GM13977 (cell line): ENCODE measurements around the gene UBE2Q2.

ENCODE experiments used
- DNase-seq: peaks from one replicate; pipeline ENCODE4 v3.0.0; 2012; ENCODE audit warnings: low spot score
- in situ Hi-C: fragments of 300-500 bp; cut with MboI; formaldehyde crosslinking; loops from one replicate; pipeline ENCODE4 v1.12.0; 2022; ENCODE audit warnings: low sequenced_read_pairs, low pct_unique_long_range_greater_than_20kb, mixed read lengths, inconsistent platforms; ENCODE audit not compliant: unreplicated experiment
- TF ChIP-seq, protein P1 (sequence below): IDR thresholded peaks from 2 replicates; pipeline ENCODE4 v1.5.1; 2012; ENCODE audit warnings: mild to moderate bottlenecking, control low read depth; ENCODE audit not compliant: insufficient read depth; ENCODE audit errors: extremely low read depth, missing control alignments

The UBE2Q2 gene

DNA sequence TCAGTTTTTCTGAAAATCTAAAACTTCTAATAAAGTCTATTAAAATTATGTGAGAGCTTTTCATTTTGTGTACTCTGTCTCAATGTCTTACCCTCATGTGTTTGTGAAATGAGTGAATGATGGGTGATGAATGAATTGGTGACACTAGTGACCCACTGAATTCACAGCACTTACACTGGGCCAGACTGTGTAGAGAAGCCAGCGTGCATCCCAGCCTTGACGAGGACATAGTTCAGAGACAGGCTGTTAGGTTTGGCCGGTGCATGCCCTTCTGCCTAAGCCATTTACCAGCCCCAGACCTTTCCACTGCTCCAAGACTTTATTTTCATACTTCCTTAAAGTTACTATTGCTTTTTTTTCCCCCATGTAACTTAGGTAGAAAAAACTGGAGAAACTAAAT lies 99.2 kb downstream of the UBE2Q2 start:
- TF ChIP-seq, protein P1, sequence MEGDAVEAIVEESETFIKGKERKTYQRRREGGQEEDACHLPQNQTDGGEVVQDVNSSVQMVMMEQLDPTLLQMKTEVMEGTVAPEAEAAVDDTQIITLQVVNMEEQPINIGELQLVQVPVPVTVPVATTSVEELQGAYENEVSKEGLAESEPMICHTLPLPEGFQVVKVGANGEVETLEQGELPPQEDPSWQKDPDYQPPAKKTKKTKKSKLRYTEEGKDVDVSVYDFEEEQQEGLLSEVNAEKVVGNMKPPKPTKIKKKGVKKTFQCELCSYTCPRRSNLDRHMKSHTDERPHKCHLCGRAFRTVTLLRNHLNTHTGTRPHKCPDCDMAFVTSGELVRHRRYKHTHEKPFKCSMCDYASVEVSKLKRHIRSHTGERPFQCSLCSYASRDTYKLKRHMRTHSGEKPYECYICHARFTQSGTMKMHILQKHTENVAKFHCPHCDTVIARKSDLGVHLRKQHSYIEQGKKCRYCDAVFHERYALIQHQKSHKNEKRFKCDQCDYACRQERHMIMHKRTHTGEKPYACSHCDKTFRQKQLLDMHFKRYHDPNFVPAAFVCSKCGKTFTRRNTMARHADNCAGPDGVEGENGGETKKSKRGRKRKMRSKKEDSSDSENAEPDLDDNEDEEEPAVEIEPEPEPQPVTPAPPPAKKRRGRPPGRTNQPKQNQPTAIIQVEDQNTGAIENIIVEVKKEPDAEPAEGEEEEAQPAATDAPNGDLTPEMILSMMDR, result no peak
- DNase-seq, result no peak
- in situ Hi-C loops, result no loop called here

DNA sequence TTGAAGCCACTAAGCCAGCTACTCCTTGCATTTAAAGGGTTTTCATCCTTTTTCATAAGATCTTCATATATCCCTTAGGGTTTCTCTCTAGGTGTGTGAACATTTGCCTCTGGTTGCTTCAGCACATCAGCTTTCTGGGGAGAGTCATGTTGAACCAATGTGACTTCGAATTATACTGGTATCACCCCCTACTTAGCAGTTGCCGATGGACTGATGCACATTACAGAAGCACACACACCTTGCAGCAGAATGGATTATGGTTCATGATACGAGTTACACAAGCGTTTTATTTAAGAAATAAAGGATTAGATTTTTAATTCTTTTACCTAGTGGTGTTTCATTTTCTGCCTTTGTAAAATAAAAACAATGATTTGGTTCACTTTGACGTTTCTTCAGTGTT lies 100.0 kb downstream of the UBE2Q2 start:
- in situ Hi-C loops, result no loop called here
- DNase-seq, result no peak
- TF ChIP-seq, protein P1, result no peak

DNA sequence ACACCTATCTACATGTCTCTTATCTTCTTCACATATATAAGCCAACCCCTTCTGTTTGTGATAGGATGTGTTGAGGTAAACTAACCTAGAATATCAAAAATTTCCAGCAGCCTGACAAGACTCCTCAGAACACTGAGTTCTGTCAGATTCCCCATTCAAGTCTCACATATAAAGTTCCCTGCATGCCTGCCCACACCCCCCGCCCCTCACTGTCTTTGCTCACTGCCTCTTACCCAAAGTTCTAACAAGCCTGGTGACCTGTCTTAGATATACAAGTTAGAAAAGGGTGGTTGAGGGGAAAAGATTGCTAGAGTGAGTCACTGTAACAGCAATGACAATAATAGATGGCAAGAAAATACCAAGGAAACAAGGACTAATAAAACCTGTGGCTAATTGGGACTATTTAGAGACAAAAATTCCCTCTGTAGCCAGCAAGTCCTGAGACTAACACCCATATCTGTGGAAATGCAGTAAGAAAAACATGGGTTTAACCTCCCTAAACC lies 100.5 kb downstream of the UBE2Q2 start:
- DNase-seq, result no peak
- in situ Hi-C loops, result no loop called here
- TF ChIP-seq, protein P1, result no peak

DNA sequence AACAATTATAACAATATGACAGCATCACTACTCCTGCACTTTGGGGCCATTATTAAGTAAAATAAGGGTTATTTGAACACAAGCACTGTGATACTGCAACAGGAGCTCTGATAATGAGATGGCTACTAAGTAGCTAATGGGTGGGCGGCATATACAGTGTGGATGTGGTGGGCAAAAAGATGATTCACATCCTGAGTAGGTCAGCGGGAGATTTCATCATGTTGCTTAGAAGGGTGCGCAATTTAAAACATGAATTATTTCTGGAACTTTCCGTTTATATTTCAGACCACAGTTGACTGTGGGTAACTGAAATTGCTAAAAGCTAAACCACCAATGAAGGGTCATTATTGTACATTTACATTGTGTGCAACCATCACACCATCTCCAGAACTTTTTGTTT lies 102.7 kb downstream of the UBE2Q2 start:
- TF ChIP-seq, protein P1, result no peak
- in situ Hi-C loops, result no loop called here
- no peak for DNase-seq

DNA sequence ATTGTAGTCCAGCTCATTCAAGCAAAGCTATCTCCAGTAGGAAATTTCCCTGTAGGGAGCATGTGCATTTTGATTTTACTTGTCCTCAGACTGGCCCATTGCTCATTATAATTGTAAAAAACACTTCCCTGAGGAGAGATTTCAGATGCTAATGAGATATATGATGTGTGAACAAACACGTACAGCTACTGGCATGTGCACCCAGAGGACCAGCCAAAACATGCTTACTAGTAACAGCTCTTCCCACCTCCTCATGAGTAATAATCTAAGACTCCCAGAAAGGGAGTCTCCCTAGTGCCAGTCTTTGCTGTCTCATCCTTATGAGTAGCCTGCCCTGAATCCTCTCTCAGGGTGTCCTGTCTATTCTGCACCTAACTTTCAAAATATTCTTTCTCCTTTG lies 103.8 kb downstream of the UBE2Q2 start:
- in situ Hi-C loops, result no loop called here
- TF ChIP-seq, protein P1, result no peak
- no peak for DNase-seq

DNA sequence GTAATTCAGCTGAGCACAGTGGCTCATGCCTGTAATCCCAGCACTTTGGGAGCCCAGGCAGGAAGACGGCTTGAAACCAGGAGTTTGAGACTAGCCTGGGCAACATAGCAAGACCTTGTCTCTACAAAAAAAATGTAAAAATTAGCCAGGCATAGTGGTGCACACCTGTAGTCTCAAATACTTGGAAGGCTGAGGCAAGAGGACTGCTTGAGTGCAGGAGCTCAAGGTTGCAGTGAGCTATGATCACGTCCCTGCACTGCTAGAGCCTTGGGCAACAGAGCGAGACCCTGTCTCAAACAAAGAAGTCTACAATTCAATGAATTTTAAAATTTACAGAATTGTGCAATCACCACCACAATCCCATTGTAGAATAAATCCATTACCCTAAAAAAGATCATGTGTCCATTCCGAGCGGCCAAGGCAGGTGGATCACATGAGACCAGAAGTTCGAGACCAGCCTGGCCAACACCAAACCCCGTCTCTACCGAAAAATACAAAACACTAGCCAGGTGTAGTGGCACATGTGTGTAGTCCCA lies 105.6 kb downstream of the UBE2Q2 start:
- in situ Hi-C loops, result no loop called here
- TF ChIP-seq, protein P1, result no peak
- no peak for DNase-seq
